Activated CD4-positive, alpha-beta T cell treated with anti-CD3 and anti-CD28 coated beads for 36 hours (primary cell): ENCODE results near the gene SUPT7L. TPM values are rescaled to one million over a fixed set of nuclear protein-coding genes. Genes with fewer than 3 reads are reported as not detected.
A peak's percentile ranks its signal among the peaks of the same experiment; 100 is the strongest.
"Not testable (repeated sequence)": the region's sequence is repeated elsewhere in the genome, so short reads cannot be mapped to it uniquely, and the experiment has no call there.

ENCODE experiments used
- ATAC-seq: fragments of 200-7000 bp; cut with Tn5 transposase; one replicate; pipeline ENCODE4 v1.10.0; 2021; ENCODE audit warnings: mild to moderate bottlenecking, moderate library complexity
- CTCF ChIA-PET: fragments of 350-600 bp; sonication (Branson Sonifier 250); formaldehyde crosslinking; loops from one replicate; lab custom pipeline; 2021; ENCODE audit warnings: antibody characterized with exemption; lab: Charles Lee
- POLR2A ChIA-PET: fragments of 350-600 bp; sonication (Branson Sonifier 250); formaldehyde crosslinking; loops from one replicate; lab custom pipeline; 2021; ENCODE audit warnings: antibody characterized with exemption, inconsistent platforms; lab: Charles Lee
- DNase-seq: peaks from one replicate; pipeline ENCODE4 v3.0.0-alpha.2; 2020
- H3K27ac Mint-ChIP-seq: one replicate; pipeline ENCODE4 v1.8.0; 2021; ENCODE audit warnings: mixed read lengths
- H3K27me3 Mint-ChIP-seq: one replicate; pipeline ENCODE4 v1.8.0; 2021; ENCODE audit warnings: mixed read lengths
- H3K36me3 Mint-ChIP-seq: one replicate; pipeline ENCODE4 v1.8.0; 2021; ENCODE audit warnings: low read depth, mixed read lengths
- H3K4me1 Mint-ChIP-seq: one replicate; pipeline ENCODE4 v1.8.0; 2021; ENCODE audit warnings: mixed read lengths
- H3K4me3 Mint-ChIP-seq: one replicate; pipeline ENCODE4 v1.8.0; 2021; ENCODE audit warnings: mild to moderate bottlenecking, moderate library complexity, mixed read lengths
- H3K9me3 Mint-ChIP-seq: one replicate; pipeline ENCODE4 v1.8.0; 2021; ENCODE audit warnings: low read depth, mixed read lengths
- intact Hi-C, 2 experiments: fragments of 100-400 bp; cut with DNase I in 1 of 2; cut with micrococcal nuclease in 1 of 2; formaldehyde crosslinking; loops; one replicate each; pipeline versions ENCODE4 v1.14.2 to v1.15.1; 2022 to 2024; cut with DNase I, micrococcal nuclease
- total RNA-seq, 2 experiments: library from RNA; stranded (reverse); gene quantifications; one replicate each; pipeline ENCODE4 v1.2.3, GENCODE V29; 2021

The SUPT7L gene
- total RNA-seq, 2 experiments from 2014 or later = 23.7 to 26.1 TPM

DNA sequence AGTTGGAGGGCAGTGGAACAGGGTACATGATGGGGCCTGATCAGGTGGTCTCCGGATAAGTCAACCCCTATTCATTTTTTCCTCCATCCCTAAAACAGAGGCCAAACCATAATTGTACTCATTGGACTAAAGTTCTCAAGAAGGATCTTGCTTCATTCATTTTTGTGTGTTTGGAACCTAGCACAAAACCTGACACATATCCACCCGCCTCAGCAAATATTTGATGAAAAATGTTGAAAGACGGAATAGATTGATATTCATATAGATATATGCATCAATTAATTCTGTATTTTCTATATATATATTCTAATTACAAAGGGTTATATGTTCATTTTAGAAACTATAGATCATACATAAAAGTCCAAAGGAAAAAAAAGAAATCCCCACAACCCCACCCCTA lies 22.2 kb upstream of the SUPT7L start:
- H3K27ac Mint-ChIP-seq = no peak overlapping the region
- ATAC-seq (no peak), DNase-seq (no peak)
- H3K36me3 Mint-ChIP-seq = peaks cover 32% of the 10 kb centered on the region
- H3K27me3 Mint-ChIP-seq = no peaks in the 10 kb centered on the region
- no peak overlapping the region for H3K4me3 Mint-ChIP-seq
- H3K4me1 Mint-ChIP-seq = peaks cover 31% of the 10 kb centered on the region
- ChIA-PET CTCF (interaction anchor here (0.5 to 3.1 kb wide), 2 partner anchors 18 to 303 kb away, joined by 3 to 13 read pairs; no protein-coding TSS in a partner anchor), POLR2A (no interaction called here)
- intact Hi-C loops = no loop called here
- H3K9me3 Mint-ChIP-seq = no peaks in the 10 kb centered on the region

DNA sequence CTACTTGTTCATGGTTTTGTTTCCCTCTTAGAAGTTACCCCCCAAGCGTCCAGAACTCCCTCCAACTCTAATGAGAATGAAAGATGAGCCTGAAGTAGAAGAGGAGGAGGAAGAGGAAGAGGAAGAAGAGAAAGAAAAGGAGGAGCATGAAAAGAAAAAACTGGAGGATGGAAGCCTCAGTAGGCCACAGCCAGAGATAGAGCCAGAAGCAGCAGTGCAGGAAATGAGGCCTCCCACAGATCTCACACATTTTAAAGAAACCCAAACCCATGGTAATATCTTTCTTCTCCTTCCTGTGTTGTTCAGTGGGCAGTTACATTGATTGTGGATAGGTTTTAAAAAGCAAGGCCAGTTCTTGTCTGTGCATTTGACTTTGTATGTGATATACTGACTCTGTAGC lies 21.6 kb upstream of the SUPT7L start:
- CTCF ChIA-PET = interaction anchor here (0.5 to 5.1 kb wide), 7 partner anchors 19 to 578 kb away, joined by 3 to 47 read pairs (median 5); partner anchors contain the start of genes SLC4A1AP and SUPT7L
- DNase-seq, POLR2A ChIA-PET, H3K9me3 Mint-ChIP-seq, intact Hi-C loops, H3K27me3 Mint-ChIP-seq, H3K4me3 Mint-ChIP-seq, ATAC-seq: not testable (repeated sequence)
- Mint-ChIP-seq H3K36me3 (peaks cover 33% of the 10 kb centered on the region), H3K27ac (peak overlapping the region; percentile 65), H3K4me1 (peaks cover 31% of the 10 kb centered on the region)

DNA sequence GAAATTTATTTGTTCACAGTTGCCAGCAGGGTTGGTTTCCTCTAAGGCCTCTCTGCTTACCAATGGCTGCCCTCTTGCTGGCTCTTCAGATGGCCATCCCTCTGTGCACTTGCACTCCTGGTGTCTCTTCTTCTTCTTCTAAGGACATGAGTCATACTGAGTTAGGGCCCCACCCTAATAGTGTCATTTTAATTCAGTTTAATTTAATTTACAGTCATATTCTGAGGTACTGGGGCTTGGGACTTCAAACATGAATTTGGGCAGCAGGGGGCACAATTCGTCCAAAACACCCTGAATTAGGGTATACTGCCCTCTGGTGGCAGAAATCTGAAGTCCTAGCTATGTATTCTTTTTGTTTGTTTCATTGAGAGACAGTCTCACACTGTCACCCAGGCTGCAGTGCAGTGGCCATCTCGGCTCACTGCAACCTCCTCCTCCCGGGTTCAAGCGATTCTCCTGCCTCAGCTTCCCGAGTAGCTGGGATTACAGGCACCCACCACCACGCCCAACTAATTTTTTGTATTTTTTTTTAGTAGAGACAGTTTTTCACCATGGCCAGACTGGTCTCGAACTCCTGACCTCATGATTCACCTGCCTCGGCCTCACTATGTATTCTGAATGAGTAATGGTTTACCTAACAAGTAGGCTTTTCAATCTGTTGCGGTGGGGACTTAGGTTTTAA lies 20.1 kb upstream of the SUPT7L start:
- Mint-ChIP-seq H3K4me3 (no peak overlapping the region), H3K27me3 (no peaks in the 10 kb centered on the region), H3K27ac (peak overlapping the region; percentile 92), H3K9me3 (no peaks in the 10 kb centered on the region), H3K4me1 (peaks cover 31% of the 10 kb centered on the region), H3K36me3 (peaks cover 35% of the 10 kb centered on the region)
- ATAC-seq = peak; percentile 73
- CTCF ChIA-PET = interaction anchor here (0.6 to 5.1 kb wide), 73 partner anchors 8 to 1165 kb away, joined by 3 to 47 read pairs (median 4); partner anchors contain the start of genes CCDC121, EIF2B4, GPN1 and NRBP1
- peak; percentile 93 for DNase-seq
- POLR2A ChIA-PET = interaction anchor here (0.6 to 1.1 kb wide), 5 partner anchors 20 to 1121 kb away, joined by 3 to 5 read pairs (median 4); partner anchors contain the start of gene PPM1G
- intact Hi-C loops = loop anchor here (1.0 to 2.0 kb wide), 8 partner anchors 20 to 327 kb away; partner anchors contain the start of genes CCDC121 (in 2 of the 2), GPN1 (in 2 of the 2), NRBP1 (in 2 of the 2) and SLC4A1AP (in 2 of the 2)

GRCh38 chr2:27682334-27682771 lies 18.9 kb upstream of the SUPT7L start:
- not testable (repeated sequence) for H3K27me3 Mint-ChIP-seq, H3K9me3 Mint-ChIP-seq
- ChIA-PET POLR2A (interaction anchor here (0.5 to 1.5 kb wide), 9 partner anchors 19 to 767 kb away, joined by 3 to 9 read pairs (median 5); partner anchors contain the start of genes SLC4A1AP and SUPT7L), CTCF (interaction anchor here (0.6 to 5.1 kb wide), 41 partner anchors 9 to 762 kb away, joined by 3 to 47 read pairs (median 6); partner anchors contain the start of genes CCDC121, EIF2B4, GPN1 and NRBP1)
- intact Hi-C loops = loop anchor here (1.0 to 2.0 kb wide), 8 partner anchors 20 to 326 kb away; partner anchors contain the start of genes CCDC121 (in 2 of the 2), GPN1 (in 2 of the 2), NRBP1 (in 2 of the 2) and EIF2B4 (in 1 of the 2)
- ATAC-seq (peak; percentile 76), DNase-seq (peak; percentile 30)
- Mint-ChIP-seq H3K4me1 (peaks cover 31% of the 10 kb centered on the region), H3K36me3 (peaks cover 37% of the 10 kb centered on the region), H3K27ac (peak overlapping the region; percentile 92), H3K4me3 (peak overlapping the region; percentile 39)

GRCh38 chr2:27681841-27682240 lies 18.4 kb upstream of the SUPT7L start:
- ATAC-seq = peak; percentile 79
- peaks cover 37% of the 10 kb centered on the region for H3K36me3 Mint-ChIP-seq
- H3K27ac Mint-ChIP-seq = peak overlapping the region; percentile 92
- CTCF ChIA-PET = interaction anchor here (0.6 to 5.1 kb wide), 26 partner anchors 8 to 763 kb away, joined by 3 to 47 read pairs (median 4); partner anchors contain the start of genes CCDC121, GPN1, SLC4A1AP and SUPT7L
- H3K9me3 Mint-ChIP-seq = no peaks in the 10 kb centered on the region
- no peaks in the 10 kb centered on the region for H3K27me3 Mint-ChIP-seq
- H3K4me3 Mint-ChIP-seq = peak overlapping the region; percentile 39
- POLR2A ChIA-PET = interaction anchor here (0.5 to 1.5 kb wide), 8 partner anchors 28 to 767 kb away, joined by 3 to 9 read pairs (median 5); no protein-coding TSS in a partner anchor
- peak; percentile 20 for DNase-seq
- intact Hi-C loops = loop anchor here (1.0 to 2.0 kb wide), 8 partner anchors 19 to 325 kb away; partner anchors contain the start of genes CCDC121 (in 2 of the 2), GPN1 (in 2 of the 2), NRBP1 (in 2 of the 2) and EIF2B4 (in 1 of the 2)
- peaks cover 31% of the 10 kb centered on the region for H3K4me1 Mint-ChIP-seq

- Mint-ChIP-seq H3K4me1 (peaks cover 31% of the 10 kb centered on the region), H3K9me3 (no peaks in the 10 kb centered on the region), H3K36me3 (peaks cover 38% of the 10 kb centered on the region), H3K4me3 (no peak overlapping the region), H3K27me3 (no peaks in the 10 kb centered on the region), H3K27ac (no peak overlapping the region)
- no peak for ATAC-seq
- no peak for DNase-seq
- CTCF ChIA-PET = interaction anchor here (0.6 to 5.1 kb wide), 4 partner anchors 16 to 267 kb away, joined by 3 to 47 read pairs (median 16); partner anchors contain the start of genes SLC4A1AP and SUPT7L
- intact Hi-C loops = no loop called here
- POLR2A ChIA-PET = interaction anchor here (0.6 kb wide), 1 partner anchor 51 kb away, joined by 3 read pairs; no protein-coding TSS in a partner anchor
Measured at GRCh38 chr2:27680571-27680970, 17.2 kb upstream of the SUPT7L start.

DNA sequence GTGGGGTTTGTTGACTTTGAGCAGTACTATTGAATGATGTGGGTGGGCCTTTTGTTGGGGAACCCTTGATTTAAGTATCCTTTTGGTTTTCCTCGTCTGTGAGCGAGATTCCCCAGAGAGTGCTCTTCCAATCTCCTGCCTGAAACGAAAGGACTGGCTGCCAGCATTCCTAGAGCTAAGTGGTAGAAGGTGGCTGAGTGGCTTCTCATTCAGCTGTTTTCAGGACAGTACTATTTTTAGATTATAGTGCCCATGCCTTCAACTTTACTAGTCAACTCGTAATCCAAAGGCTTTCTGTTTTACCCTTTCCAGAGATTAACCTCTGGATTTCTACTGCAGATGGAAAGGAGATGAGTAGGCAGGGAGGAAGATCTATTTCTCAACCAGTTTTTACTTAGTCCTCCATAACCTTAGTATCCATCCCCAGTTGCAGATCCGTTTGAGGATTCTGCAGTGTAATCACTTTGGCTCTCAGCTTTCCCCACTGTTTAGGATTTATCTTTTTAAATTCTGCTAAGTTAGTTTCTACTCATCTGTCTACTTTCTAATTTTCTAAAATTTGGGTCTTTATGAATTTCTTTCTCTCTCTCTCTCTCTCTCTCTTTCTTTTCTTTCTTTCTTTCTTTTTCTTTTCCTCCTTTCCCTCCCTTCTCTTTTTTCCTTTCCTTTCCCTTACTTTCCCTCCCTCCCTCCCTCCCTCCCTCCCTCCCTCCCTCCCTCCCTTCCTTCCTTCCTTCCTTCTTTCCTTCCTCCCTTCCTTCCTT lies 9.5 kb upstream of the SUPT7L start:
- no peak for DNase-seq
- Mint-ChIP-seq H3K27ac (no peak overlapping the region), H3K36me3 (peaks cover 33% of the 10 kb centered on the region), H3K9me3 (no peaks in the 10 kb centered on the region), H3K27me3 (no peaks in the 10 kb centered on the region), H3K4me3 (no peak overlapping the region), H3K4me1 (peaks cover 11% of the 10 kb centered on the region)
- ChIA-PET CTCF (interaction anchor here (0.5 to 2.0 kb wide), 3 partner anchors 10 to 288 kb away, joined by 3 to 16 read pairs (median 3); no protein-coding TSS in a partner anchor), POLR2A (no interaction called here)
- intact Hi-C loops = no loop called here
- no peak for ATAC-seq

DNA sequence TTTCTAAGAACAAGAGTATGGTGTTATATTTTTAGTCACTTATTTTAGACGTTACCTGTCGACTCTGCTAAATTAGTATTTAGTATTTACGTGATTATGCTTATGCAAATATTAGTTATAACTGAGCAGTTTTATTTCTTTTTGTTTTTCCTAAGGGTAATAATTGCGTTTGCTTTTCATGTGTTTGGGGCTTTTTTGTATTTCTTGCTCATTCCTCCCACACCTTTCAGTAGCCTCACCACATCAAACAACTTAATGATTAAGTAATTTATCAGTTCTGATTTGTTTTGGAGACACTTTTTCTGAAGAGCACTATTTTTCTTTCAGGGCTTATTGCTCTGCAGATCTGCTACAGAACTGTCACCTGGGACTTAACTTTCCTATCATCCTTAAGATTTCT lies 7.8 kb upstream of the SUPT7L start:
- Mint-ChIP-seq H3K36me3 (peaks cover 36% of the 10 kb centered on the region), H3K27ac (no peak overlapping the region), H3K9me3 (no peaks in the 10 kb centered on the region), H3K4me1 (peaks cover 16% of the 10 kb centered on the region), H3K4me3 (no peak overlapping the region), H3K27me3 (no peaks in the 10 kb centered on the region)
- ATAC-seq (no peak), DNase-seq (no peak)
- POLR2A ChIA-PET = no interaction called here
- intact Hi-C loops = no loop called here
- CTCF ChIA-PET = interaction anchor here (1.4 kb wide), 1 partner anchor 12 kb away, joined by 5 read pairs; no protein-coding TSS in a partner anchor

DNA sequence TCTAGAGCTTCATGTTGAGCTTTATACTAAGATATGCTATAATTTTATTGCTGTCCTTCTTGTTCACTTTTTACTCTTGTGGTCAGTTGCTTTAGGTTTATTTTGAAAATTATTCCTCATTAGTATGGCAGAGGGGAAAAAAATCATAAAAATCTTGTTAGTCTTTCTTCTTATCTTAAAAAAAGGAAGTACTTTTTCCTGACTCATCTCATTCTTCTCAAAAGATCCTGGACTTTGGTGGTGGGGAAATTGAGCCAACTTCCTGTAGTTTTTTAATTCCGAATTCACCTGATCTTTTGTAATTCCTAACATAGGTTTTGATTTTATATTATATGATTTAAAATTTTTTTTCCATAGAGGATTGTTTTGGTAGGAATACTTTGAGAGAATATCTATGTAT lies 4.0 kb upstream of the SUPT7L start:
- no peaks in the 10 kb centered on the region for H3K9me3 Mint-ChIP-seq
- DNase-seq = no peak
- intact Hi-C loops = loop anchor here in 1 of 2 experiments (10.0 kb wide), 1 partner anchor 1227 kb away; the partner anchor contains the start of gene WDR43
- H3K27me3 Mint-ChIP-seq = no peaks in the 10 kb centered on the region
- ChIA-PET POLR2A (no interaction called here), CTCF (interaction anchor here (6.8 kb wide), 1 partner anchor 15 kb away, joined by 47 read pairs; no protein-coding TSS in a partner anchor)
- peaks cover 35% of the 10 kb centered on the region for H3K4me1 Mint-ChIP-seq
- no peak overlapping the region for H3K4me3 Mint-ChIP-seq
- ATAC-seq = no peak
- H3K27ac Mint-ChIP-seq = no peak overlapping the region
- H3K36me3 Mint-ChIP-seq = peaks cover 26% of the 10 kb centered on the region

DNA sequence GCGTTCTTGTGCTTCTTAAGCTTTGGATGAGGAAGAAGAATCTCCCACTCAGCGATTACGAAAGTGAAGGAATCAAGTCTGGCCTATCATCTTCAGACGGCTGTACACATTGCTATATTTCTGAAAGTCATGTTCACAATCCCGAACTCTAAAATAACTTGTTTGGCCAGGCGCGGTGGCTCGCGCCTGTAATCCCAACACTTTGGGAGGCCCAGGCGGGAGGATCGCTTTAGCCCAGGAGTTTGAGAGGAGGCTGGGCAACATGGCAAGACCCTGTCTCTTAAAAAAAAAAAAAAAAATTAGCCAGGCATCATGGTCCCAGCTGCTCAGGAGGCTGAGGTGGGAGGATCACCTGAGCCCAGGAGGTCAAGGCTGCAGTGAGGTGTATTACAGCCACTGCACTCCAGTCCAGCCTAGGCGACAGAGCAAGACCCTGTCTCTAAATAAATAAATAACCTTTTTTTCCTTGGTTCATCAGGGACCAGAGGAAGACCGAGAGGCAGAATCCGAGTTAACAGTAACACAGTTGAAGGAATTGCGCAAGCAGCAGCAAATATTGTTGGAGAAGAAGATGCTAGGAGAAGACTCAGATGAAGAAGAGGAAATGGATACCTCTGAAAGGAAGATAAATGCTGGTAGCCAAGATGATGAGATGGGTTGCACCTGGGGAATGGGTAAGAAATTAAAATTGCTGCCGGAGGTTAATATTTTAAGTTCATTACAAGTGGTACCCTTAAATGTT lies 1.4 kb upstream of the SUPT7L start:
- H3K27me3 Mint-ChIP-seq = no peaks in the 10 kb centered on the region
- ChIA-PET CTCF (interaction anchor here (0.9 to 6.8 kb wide), 3 partner anchors 9 to 295 kb away, joined by 3 to 47 read pairs (median 6); no protein-coding TSS in a partner anchor), POLR2A (interaction anchor here (1.9 kb wide), 1 partner anchor 36 kb away, joined by 12 read pairs; the partner anchor contains the start of genes CCDC121 and GPN1)
- H3K4me3 Mint-ChIP-seq = peak overlapping the region; percentile 98
- intact Hi-C loops = loop anchor here (5.0 to 10.0 kb wide), 2 partner anchors 37 to 1230 kb away; partner anchors contain the start of genes CCDC121 (in 1 of the 2), GPN1 (in 1 of the 2) and WDR43 (in 1 of the 2)
- H3K9me3 Mint-ChIP-seq = no peaks in the 10 kb centered on the region
- H3K36me3 Mint-ChIP-seq = peaks cover 31% of the 10 kb centered on the region
- H3K4me1 Mint-ChIP-seq = peaks cover 36% of the 10 kb centered on the region
- no peak for DNase-seq
- ATAC-seq = no peak
- peak overlapping the region; percentile 100 for H3K27ac Mint-ChIP-seq
